Esophagus muscularis mucosa (tissue), 4 donors: ENCODE results near the gene SPOCK1.

Experiments used
- CTCF ChIP-seq, 3 experiments: fragments of 200-600 bp in 2 of 3; fragments of 450-650 bp in 1 of 3; sonication (generic) in 2 of 3; IDR thresholded peaks; one replicate each; pipeline ENCODE4 v1.5.1; 2017 to 2019; ENCODE audit warnings: antibody characterized with exemption in 3 of 3, mild to moderate bottlenecking in 2 of 3, moderate library complexity in 1 of 3
- EP300 ChIP-seq: sonication (generic); formaldehyde crosslinking; IDR thresholded peaks from one replicate; pipeline ENCODE4 v1.6.1; 2017; ENCODE audit warnings: antibody characterized with exemption
- POLR2AphosphoS5 ChIP-seq, 2 donors: sonication (generic); formaldehyde crosslinking; IDR thresholded peaks; one replicate each; pipeline ENCODE4 v1.6.1; 2017; ENCODE audit warnings: antibody characterized with exemption in 2 of 2

- TF ChIP-seq CTCF (IDR thresholded peaks at IDR 0.05) (no peak), POLR2AphosphoS5 (IDR thresholded peaks at IDR 0.05) (no peak), EP300 (no peak)
Observed at GRCh38 chr5:137300411-137301240, 198.5 kb downstream of the SPOCK1 start.
